ENCODE results near the gene ACTN4. TPM values are rescaled to one million over a fixed set of nuclear protein-coding genes. Genes with fewer than 3 reads are reported as not detected.

The ACTN4 gene
- total and polyA plus RNA-seq, 4 experiments from 2014 or later: 4.0 to 155 (median 87.9) TPM

- H3K36me3 Mint-ChIP-seq: peaks cover 6 to 27% of the 10 kb centered on the region in 2 donors
- Histone ChIP-seq H3K27ac (ENCODE audit: low read depth, low read length) (no peak overlapping the region), H3K4me3 (ENCODE audit: low read length in 2 of 2) (no peak overlapping the region), H3K9me3 (ENCODE audit: control insufficient read depth in 1 of 2, low read length in 2 of 2) (no peaks in the 10 kb centered on the region), H3K27me3 (ENCODE audit: insufficient read depth, low read length) (no peaks in the 10 kb centered on the region), H3K4me1 (ENCODE audit: insufficient read depth, low read length) (peaks cover 95% of the 10 kb centered on the region), H3K36me3 (ENCODE audit: insufficient read depth, low read length) (no peaks in the 10 kb centered on the region)
- H3K4me1 Mint-ChIP-seq: peaks cover 65 to 99% (median 82%) of the 10 kb centered on the region in 4 donors
- H3K9me3 Mint-ChIP-seq: no peaks in the 10 kb centered on the region
- H3K4me3 Mint-ChIP-seq: peak overlapping the region in 1 of 8 donors; percentile 1
- POLR2A ChIA-PET (ENCODE audit: partially characterized antibody): interaction anchor here (0.7 to 1.7 kb wide), 2 partner anchors 13 to 113 kb away, joined by 3 to 5 read pairs; no protein-coding TSS in a partner anchor
- no peaks in the 10 kb centered on the region for H3K27me3 Mint-ChIP-seq
- intact Hi-C loops (cut with micrococcal nuclease): no loop called here
- no peak for DNase-seq
- H3K27ac Mint-ChIP-seq: peak overlapping the region in 4 of 7 donors; percentile 31 to 63 (median 44)
- CTCF ChIA-PET (ENCODE audit: partially characterized antibody): interaction anchor here (1.3 kb wide), 1 partner anchor 19 kb away, joined by 6 read pairs; no protein-coding TSS in a partner anchor
These were observed 5.7 kb downstream of the ACTN4 start for GRCh38 chr19:38653028-38653571.

GRCh38 chr19:38654628-38655055, 7.2 kb downstream of the ACTN4 start:
- no peaks in the 10 kb centered on the region for H3K27me3 Mint-ChIP-seq
- peaks cover 95% of the 10 kb centered on the region for H3K4me1 ChIP-seq (ENCODE audit: insufficient read depth, low read length)

GRCh38 chr19:38655148-38655824, 7.8 kb downstream of the ACTN4 start:
- H3K4me3 ChIP-seq (ENCODE audit: low read length in 2 of 2): no peak overlapping the region
- H3K4me1 Mint-ChIP-seq: peaks cover 51 to 98% (median 75%) of the 10 kb centered on the region in 4 donors
- ChIA-PET POLR2A (ENCODE audit: partially characterized antibody) (interaction anchor here (0.6 to 2.1 kb wide), 2 partner anchors 194 to 253 kb away, joined by 3 to 5 read pairs; partner anchors contain the start of gene FAM98C), CTCF (ENCODE audit: partially characterized antibody) (no interaction called here)
- no peaks in the 10 kb centered on the region for H3K9me3 Mint-ChIP-seq
- no peaks in the 10 kb centered on the region for H3K27me3 Mint-ChIP-seq
- intact Hi-C loops (cut with micrococcal nuclease): no loop called here
- H3K36me3 Mint-ChIP-seq: peaks cover 6 to 22% of the 10 kb centered on the region in 2 donors
- DNase-seq: no peak
- H3K27me3 ChIP-seq (ENCODE audit: insufficient read depth, low read length): no peaks in the 10 kb centered on the region
- H3K27ac ChIP-seq (ENCODE audit: low read depth, low read length): peak overlapping the region; percentile 18
- no peaks in the 10 kb centered on the region for H3K9me3 ChIP-seq (ENCODE audit: control insufficient read depth in 1 of 2, low read length in 2 of 2)
- H3K4me3 Mint-ChIP-seq: peak overlapping the region in 7 of 8 donors; percentile 4 to 85 (median 74)
- H3K36me3 ChIP-seq (ENCODE audit: insufficient read depth, low read length): no peaks in the 10 kb centered on the region
- peaks cover 95% of the 10 kb centered on the region for H3K4me1 ChIP-seq (ENCODE audit: insufficient read depth, low read length)
- H3K27ac Mint-ChIP-seq: peak overlapping the region in 6 of 7 donors; percentile 5 to 85 (median 64)

More at GRCh38 chr19:38654628-38655055, 7.2 kb downstream of the ACTN4 start:
- Histone ChIP-seq H3K4me3 (ENCODE audit: low read length in 2 of 2) (no peak overlapping the region), H3K36me3 (ENCODE audit: insufficient read depth, low read length) (no peaks in the 10 kb centered on the region), H3K27me3 (ENCODE audit: insufficient read depth, low read length) (no peaks in the 10 kb centered on the region), H3K9me3 (ENCODE audit: control insufficient read depth in 1 of 2, low read length in 2 of 2) (no peaks in the 10 kb centered on the region), H3K27ac (ENCODE audit: low read depth, low read length) (no peak overlapping the region)
- peak overlapping the region in 4 of 7 donors; percentile 3 to 85 (median 54) for H3K27ac Mint-ChIP-seq
- ChIA-PET CTCF (ENCODE audit: partially characterized antibody) (no interaction called here), POLR2A (ENCODE audit: partially characterized antibody) (interaction anchor here (0.6 to 1.7 kb wide), 2 partner anchors 12 to 194 kb away, joined by 3 to 5 read pairs; no protein-coding TSS in a partner anchor)
- peaks cover 6 to 21% of the 10 kb centered on the region in 2 donors for H3K36me3 Mint-ChIP-seq
- H3K9me3 Mint-ChIP-seq: no peaks in the 10 kb centered on the region
- H3K4me1 Mint-ChIP-seq: peaks cover 55 to 98% (median 78%) of the 10 kb centered on the region in 4 donors
- intact Hi-C loops (cut with micrococcal nuclease): no loop called here
- no peak for DNase-seq
- H3K4me3 Mint-ChIP-seq: peak overlapping the region in 5 of 8 donors; percentile 6 to 85 (median 72)

- H3K36me3 ChIP-seq (ENCODE audit: insufficient read depth, low read length): no peaks in the 10 kb centered on the region
- peak; percentile 77 to 86 (median 82) for DNase-seq
- no peaks in the 10 kb centered on the region for H3K9me3 ChIP-seq (ENCODE audit: control insufficient read depth in 1 of 2, low read length in 2 of 2)
- Mint-ChIP-seq H3K27me3 (no peaks in the 10 kb centered on the region), H3K9me3 (no peaks in the 10 kb centered on the region), H3K4me3 (peak overlapping the region; percentile 1 to 85 (median 73)), H3K27ac (peak overlapping the region; percentile 47 to 94 (median 74)), H3K4me1 (peaks cover 47 to 98% (median 75%) of the 10 kb centered on the region in 4 donors), H3K36me3 (peaks cover 12 to 29% of the 10 kb centered on the region in 2 donors)
- intact Hi-C loops (cut with micrococcal nuclease): loop anchor here (1.0 to 2.0 kb wide), 2 partner anchors 9 to 38 kb away; partner anchors contain the start of gene ACTN4
- H3K4me1 ChIP-seq (ENCODE audit: insufficient read depth, low read length): peaks cover 94% of the 10 kb centered on the region
- H3K27ac ChIP-seq (ENCODE audit: low read depth, low read length): peak overlapping the region; percentile 22
- peak overlapping the region in 1 of 2 donors; percentile 11 for H3K4me3 ChIP-seq (ENCODE audit: low read length in 2 of 2)
- POLR2A ChIA-PET (ENCODE audit: partially characterized antibody): interaction anchor here (0.5 to 4.0 kb wide), 14 partner anchors 9 to 274 kb away, joined by 3 to 24 read pairs (median 5); partner anchors contain the start of genes ACTN4, EIF3K, FAM98C and MAP4K1
- no peaks in the 10 kb centered on the region for H3K27me3 ChIP-seq (ENCODE audit: insufficient read depth, low read length)
- CTCF ChIA-PET (ENCODE audit: partially characterized antibody): interaction anchor here (1.0 to 1.9 kb wide), 4 partner anchors 13 to 231 kb away, joined by 3 to 8 read pairs (median 4); no protein-coding TSS in a partner anchor
These were observed 8.9 kb downstream of the ACTN4 start for GRCh38 chr19:38656171-38656981.

GRCh38 chr19:38657633-38658222, 10.3 kb downstream of the ACTN4 start:
- POLR2A ChIA-PET (ENCODE audit: partially characterized antibody): interaction anchor here (0.6 to 4.0 kb wide), 11 partner anchors 9 to 273 kb away, joined by 3 to 24 read pairs (median 5); partner anchors contain the start of genes ACTN4, EIF3K, FAM98C and MAP4K1
- Mint-ChIP-seq H3K27me3 (no peaks in the 10 kb centered on the region), H3K27ac (peak overlapping the region; percentile 80 to 95 (median 92)), H3K9me3 (no peaks in the 10 kb centered on the region), H3K36me3 (peaks cover 12 to 29% of the 10 kb centered on the region in 2 donors), H3K4me3 (peak overlapping the region in 7 of 8 donors; percentile 12 to 87 (median 66)), H3K4me1 (peaks cover 45 to 94% (median 75%) of the 10 kb centered on the region in 4 donors)
- Histone ChIP-seq H3K9me3 (ENCODE audit: control insufficient read depth in 1 of 2, low read length in 2 of 2) (no peaks in the 10 kb centered on the region), H3K4me1 (ENCODE audit: insufficient read depth, low read length) (peaks cover 91% of the 10 kb centered on the region), H3K27ac (ENCODE audit: low read depth, low read length) (peak overlapping the region; percentile 5), H3K27me3 (ENCODE audit: insufficient read depth, low read length) (no peaks in the 10 kb centered on the region), H3K36me3 (ENCODE audit: insufficient read depth, low read length) (no peaks in the 10 kb centered on the region), H3K4me3 (ENCODE audit: low read length in 2 of 2) (no peak overlapping the region)
- intact Hi-C loops (cut with micrococcal nuclease): loop anchor here (2.0 kb wide), 1 partner anchor 37 kb away; no protein-coding TSS in a partner anchor
- DNase-seq: peak in 4 of 5 donors; percentile 37 to 66 (median 54)
- CTCF ChIA-PET (ENCODE audit: partially characterized antibody): interaction anchor here (1.3 to 1.9 kb wide), 2 partner anchors 20 to 112 kb away, joined by 4 to 8 read pairs; no protein-coding TSS in a partner anchor

Data from CD4-positive, alpha-beta memory T cell (primary cell).